ENCODE results near the gene PLXNA4.

Gene PLXNA4

GRCh38 chr7:132164558-132165125 lies 411.6 kb downstream of the PLXNA4 start:
- in situ Hi-C loops (cut with HindIII; ENCODE audit: low sequenced_read_pairs): no loop called here

- in situ Hi-C loops (cut with HindIII; ENCODE audit: low sequenced_read_pairs): no loop called here
Observed at GRCh38 chr7:132162556-132163144, 413.6 kb downstream of the PLXNA4 start.

GRCh38 chr7:132161976-132162375 lies 414.3 kb downstream of the PLXNA4 start:
- in situ Hi-C loops (cut with HindIII; ENCODE audit: low sequenced_read_pairs): no loop called here

GRCh38 chr7:132161533-132161915 lies 414.7 kb downstream of the PLXNA4 start:
- in situ Hi-C loops (cut with HindIII; ENCODE audit: low sequenced_read_pairs): no loop called here

- in situ Hi-C loops (cut with HindIII; ENCODE audit: low sequenced_read_pairs): no loop called here
Observed at GRCh38 chr7:132160611-132161532, 415.4 kb downstream of the PLXNA4 start.

GRCh38 chr7:132158841-132159240 lies 417.4 kb downstream of the PLXNA4 start:
- in situ Hi-C loops (cut with HindIII; ENCODE audit: low sequenced_read_pairs): no loop called here

GRCh38 chr7:132158166-132158565 lies 418.1 kb downstream of the PLXNA4 start:
- in situ Hi-C loops (cut with HindIII; ENCODE audit: low sequenced_read_pairs): no loop called here

GRCh38 chr7:132155715-132156114 lies 420.6 kb downstream of the PLXNA4 start:
- in situ Hi-C loops (cut with HindIII; ENCODE audit: low sequenced_read_pairs): no loop called here

GRCh38 chr7:132154695-132155471 lies 421.4 kb downstream of the PLXNA4 start:
- in situ Hi-C loops (cut with HindIII; ENCODE audit: low sequenced_read_pairs): no loop called here

- in situ Hi-C loops (cut with HindIII; ENCODE audit: low sequenced_read_pairs): no loop called here
Observed at GRCh38 chr7:132154248-132154647, 422.0 kb downstream of the PLXNA4 start.

GRCh38 chr7:132152131-132152889 lies 424.0 kb downstream of the PLXNA4 start:
- in situ Hi-C loops (cut with HindIII; ENCODE audit: low sequenced_read_pairs): no loop called here

- in situ Hi-C loops (cut with HindIII; ENCODE audit: low sequenced_read_pairs): no loop called here
Observed at GRCh38 chr7:132150711-132151110, 425.6 kb downstream of the PLXNA4 start.

- in situ Hi-C loops (cut with HindIII; ENCODE audit: low sequenced_read_pairs): loop anchor here (5.0 kb wide), 1 partner anchor 33 kb away; no protein-coding TSS in a partner anchor
Observed at GRCh38 chr7:132149436-132150304, 426.6 kb downstream of the PLXNA4 start.

- in situ Hi-C loops (cut with HindIII; ENCODE audit: low sequenced_read_pairs): loop anchor here (5.0 kb wide), 1 partner anchor 33 kb away; no protein-coding TSS in a partner anchor
Observed at GRCh38 chr7:132148876-132149275, 427.4 kb downstream of the PLXNA4 start.

- in situ Hi-C loops (cut with HindIII; ENCODE audit: low sequenced_read_pairs): loop anchor here (5.0 kb wide), 1 partner anchor 37 kb away; no protein-coding TSS in a partner anchor
Observed at GRCh38 chr7:132145466-132145865, 430.8 kb downstream of the PLXNA4 start.

GRCh38 chr7:132145063-132145462 lies 431.2 kb downstream of the PLXNA4 start:
- in situ Hi-C loops (cut with HindIII; ENCODE audit: low sequenced_read_pairs): loop anchor here (5.0 kb wide), 1 partner anchor 37 kb away; no protein-coding TSS in a partner anchor

- in situ Hi-C loops (cut with HindIII; ENCODE audit: low sequenced_read_pairs): no loop called here
Observed at GRCh38 chr7:132142006-132142405, 434.3 kb downstream of the PLXNA4 start.

GRCh38 chr7:132141109-132141508 lies 435.2 kb downstream of the PLXNA4 start:
- in situ Hi-C loops (cut with HindIII; ENCODE audit: low sequenced_read_pairs): no loop called here

- in situ Hi-C loops (cut with HindIII; ENCODE audit: low sequenced_read_pairs): no loop called here
Observed at GRCh38 chr7:132140341-132140740, 435.9 kb downstream of the PLXNA4 start.

All from endothelial cell of hepatic sinusoid (primary cell).